HepG2 (cell line): ENCODE measurements around the gene GREM2. TPM values are rescaled to one million over a fixed set of nuclear protein-coding genes. Genes with fewer than 3 reads are reported as not detected.

Experiments used
- ATAC-seq: fragments of 200-7000 bp; cut with Tn5 transposase; 3 replicates; pipeline ENCODE4 v1.9.1; 2020; ENCODE audit warnings: mild to moderate bottlenecking, moderate library complexity
- BruUV-seq: library from RNA; stranded (reverse); fragments of 400-500 nt; replicated peaks from 2 replicates; lab custom pipeline; 2021; lab: Mats Ljungman, UMichigan
- CTCF ChIA-PET: fragments of 300-600 bp; formaldehyde crosslinking; extraction: SDS; loops from one replicate; lab custom pipeline; 2021; ENCODE audit warnings: low total read pairs, inconsistent platforms, low intra/inter-chr PET ratio; lab: Yijun Ruan, JAX
- POLR2A ChIA-PET: fragments of 350-600 bp; sonication (Branson Sonifier 250); formaldehyde crosslinking; loops from one replicate; lab custom pipeline; 2020; ENCODE audit warnings: antibody characterized with exemption, inconsistent platforms; lab: Yijun Ruan, JAX
- DNase-seq: peaks from one replicate; pipeline ENCODE4 v3.0.0-alpha.2; 2015; ENCODE audit warnings: low spot score
- FAIRE-seq: peaks from 3 replicates; lab custom pipeline; 2011; peaks lifted over from hg19 to GRCh38; lab: Jason Lieb, UNC
- H2AFZ ChIP-seq: one replicate; pipeline ENCODE4 v1.6.1; 2011; ENCODE audit warnings: low read length, inconsistent platforms
- H3K27ac ChIP-seq: fragments of 300-600 bp; 3 replicates; pipeline ENCODE4 v1.8.0; 2011; ENCODE audit warnings: mixed run types, mild to moderate bottlenecking, mixed read lengths, low read length, inconsistent platforms; ENCODE audit not compliant: insufficient read depth; ENCODE audit errors: extremely low read length
- H3K27me3 ChIP-seq, 2 experiments: fragments of 200-600 bp in 1 of 2; 2 replicates in 1 of 2; 3 replicates in 1 of 2; pipeline versions ENCODE4 v1.6.0 to v1.8.0; 2011; ENCODE audit warnings: low read length in 2 of 2, mild to moderate bottlenecking in 2 of 2, moderate library complexity in 2 of 2, inconsistent platforms in 1 of 2; ENCODE audit not compliant: insufficient read depth in 2 of 2, control insufficient read depth in 1 of 2
- H3K36me3 ChIP-seq, 2 experiments: fragments of 200-600 bp in 1 of 2; replicated peaks in 1 of 2; 2 replicates in 1 of 2; 3 replicates in 1 of 2; pipeline versions ENCODE4 v1.5.1 to v1.8.0; 2011; ENCODE audit warnings: low read length in 2 of 2, inconsistent platforms in 1 of 2; ENCODE audit not compliant: insufficient read depth in 2 of 2, control insufficient read depth in 1 of 2
- H3K4me1 ChIP-seq: 2 replicates; pipeline ENCODE4 v1.5.1; 2012; ENCODE audit warnings: low read length, inconsistent platforms; ENCODE audit not compliant: insufficient read depth
- H3K4me2 ChIP-seq: 2 replicates; pipeline ENCODE4 v1.6.0; 2011; ENCODE audit warnings: low read depth, low read length, inconsistent platforms
- H3K4me3 ChIP-seq, 3 experiments: fragments of 200-600 bp in 1 of 3; sonication (generic), shearing (Covaris generic) in 1 of 3; replicated peaks in 1 of 3; 2 replicates each; pipeline ENCODE4 v1.5.1; 2011 to 2016; ENCODE audit warnings: low read length in 3 of 3, inconsistent platforms in 2 of 3, low read depth in 2 of 3, mild to moderate bottlenecking in 2 of 3, control low read depth in 1 of 3, mixed read lengths in 1 of 3; ENCODE audit not compliant: insufficient read depth in 1 of 3
- H3K79me2 ChIP-seq: one replicate; pipeline ENCODE4 v1.6.1; 2011; ENCODE audit warnings: low read length, inconsistent platforms; ENCODE audit not compliant: insufficient read depth
- H3K9ac ChIP-seq: 2 replicates; pipeline ENCODE4 v1.6.0; 2011; ENCODE audit warnings: mild to moderate bottlenecking, low read depth, low read length, inconsistent platforms; ENCODE audit not compliant: insufficient read depth
- H3K9me3 ChIP-seq: 2 replicates; pipeline ENCODE4 v1.5.1; 2012; ENCODE audit warnings: mild to moderate bottlenecking, low read length
- H4K20me1 ChIP-seq: 2 replicates; pipeline ENCODE4 v1.6.0; 2011; ENCODE audit warnings: inconsistent platforms, mild to moderate bottlenecking, low read length, moderate library complexity; ENCODE audit not compliant: insufficient read depth
- DBP ChIP-seq: sonication (generic); formaldehyde crosslinking; IDR thresholded peaks from 2 replicates; pipeline ENCODE4 v1.4.0; 2020; ENCODE audit warnings: missing genetic modification reagents; ENCODE audit errors: not compliant biosample characterization
- HMGXB4 ChIP-seq, 2 experiments: sonication (generic) in 1 of 2; formaldehyde crosslinking in 1 of 2; IDR thresholded peaks; 2 replicates each; pipeline versions ENCODE4 v1.4.0 to v1.6.1; 2018 to 2020; ENCODE audit warnings: missing genetic modification reagents in 2 of 2, borderline replicate concordance in 1 of 2, low read depth in 1 of 2, mild to moderate bottlenecking in 1 of 2, missing biosample characterization in 1 of 2
- KLF16 ChIP-seq, 2 experiments: sonication (generic) in 1 of 2; formaldehyde crosslinking in 1 of 2; IDR thresholded peaks; 2 replicates each; pipeline versions ENCODE4 v1.6.1 to v1.8.0; 2016 to 2023; ENCODE audit warnings: missing genetic modification reagents in 2 of 2, missing compliant biosample characterization in 1 of 2
- NCOA1 ChIP-seq: sonication (generic); formaldehyde crosslinking; IDR thresholded peaks from 2 replicates; pipeline ENCODE4 v1.9.0; 2021; ENCODE audit warnings: missing genetic modification reagents
- U2AF2 ChIP-seq: fragments of 200-400 bp; formaldehyde crosslinking; IDR thresholded peaks from 2 replicates; pipeline ENCODE4 v1.6.1; 2017; ENCODE audit warnings: low read depth, mild to moderate bottlenecking, low read length
- ZNF530 ChIP-seq: sonication (generic); formaldehyde crosslinking; IDR thresholded peaks from 2 replicates; pipeline ENCODE4 v1.5.0; 2020; ENCODE audit warnings: low read depth, mild to moderate bottlenecking, missing genetic modification reagents
- ZNF567 ChIP-seq: sonication (generic); formaldehyde crosslinking; IDR thresholded peaks from 2 replicates; pipeline ENCODE4 v1.8.1; 2023; ENCODE audit warnings: mild to moderate bottlenecking, missing genetic modification reagents, borderline replicate concordance
- ZNF605 ChIP-seq: sonication (generic); formaldehyde crosslinking; IDR thresholded peaks from 2 replicates; pipeline ENCODE4 v1.8.0; 2022; ENCODE audit warnings: mild to moderate bottlenecking, missing genetic modification reagents
- ZUFSP ChIP-seq: sonication (generic); formaldehyde crosslinking; IDR thresholded peaks from 2 replicates; pipeline ENCODE4 v1.9.0; 2021; ENCODE audit warnings: missing genetic modification reagents, mild to moderate bottlenecking, borderline replicate concordance
- WGBS: methylation state at CpG from one replicate; pipeline ENCODE4 v1.1.6; 2017; ENCODE audit warnings: low lambda C conversion rate; 5-methylcytosine and 5-hydroxymethylcytosine counted together
- in situ Hi-C: cut with HindIII; loops from 2 replicates; pipeline ENCODE4 v1.10.0; 2017; ENCODE audit warnings: low pct_unique_long_range_greater_than_20kb; ENCODE audit not compliant: extremely low pct_ligation_motif_present
- intact Hi-C: fragments of 100-400 bp; cut with micrococcal nuclease; formaldehyde crosslinking; loops from one replicate; pipeline ENCODE4 v1.10.0; 2022; ENCODE audit not compliant: unreplicated experiment
- polyA plus RNA-seq, 8 experiments: library from polyadenylated mRNA; depleted of rRNA in 3 of 8; stranded (reverse) in 7 of 8; unstranded in 1 of 8; fragments of >200 nt; fragmentation: Illumina TruSeq in 4 of 8; extraction: Trizol in 4 of 8; gene quantifications; 2 replicates each; pipeline versions ENCODE4 v1.2.1 to v1.2.3, GENCODE V29; 2011 to 2016; ENCODE audit warnings: low read depth in 4 of 8, missing spikeins in 1 of 8, mixed read lengths in 1 of 8; ENCODE audit not compliant: insufficient read depth in 1 of 8
- total RNA-seq, 5 experiments: library from RNA; depleted of rRNA; stranded (reverse); fragments of >200 nt; fragmentation: Illumina TruSeq; extraction: Trizol; gene quantifications; 2 replicates each; pipeline ENCODE4 v1.2.3, GENCODE V29; 2016; ENCODE audit warnings: low read depth in 1 of 5

The GREM2 gene
- total and polyA plus RNA-seq, 2 of the 13 experiments (the other 11 are each of a cell fraction or from before 2014, with no cell fraction given), result 0.07 TPM; not detected in 1

GRCh38 chr1:240506176-240506575, 105.8 kb downstream of the GREM2 start:
- 38% methylated on average over 4 of the region's 4 CpGs for WGBS

GRCh38 chr1:240503558-240503957, 108.4 kb downstream of the GREM2 start:
- Histone ChIP-seq H4K20me1 (no peaks in the 10 kb centered on the region), H3K27ac (no peak overlapping the region), H3K27me3 (no peaks in the 10 kb centered on the region), H3K9me3 (no peaks in the 10 kb centered on the region), H3K4me1 (no peaks in the 10 kb centered on the region), H2AFZ (no peak overlapping the region), H3K4me2 (no peak overlapping the region), H3K79me2 (no peaks in the 10 kb centered on the region), H3K9ac (no peak overlapping the region), H3K4me3 (no peak overlapping the region)
- ATAC-seq, result no peak
- WGBS, result 0% methylated on average over 1 of the region's 1 CpG
- BruUV-seq, result no TSS peak
- no peak for FAIRE-seq
- CTCF ChIA-PET, result no interaction called here
- no peak for TF ChIP-seq ZUFSP (CRISPR knock-in tag)
- no peak for TF ChIP-seq KLF16 (CRISPR knock-in tag; IDR thresholded peaks at IDR 0.05)
- TF ChIP-seq ZNF530 (CRISPR knock-in tag), result no peak
- no peak for TF ChIP-seq HMGXB4 (CRISPR knock-in tag; IDR thresholded peaks at IDR 0.05; ENCODE audit: borderline replicate concordance in 1 of 2, low read depth in 1 of 2)
- no peak for TF ChIP-seq NCOA1 (CRISPR knock-in tag)
- no peak for TF ChIP-seq DBP (CRISPR knock-in tag)
- no peak for TF ChIP-seq U2AF2
- TF ChIP-seq, all 625 proteins: peak for 0
- in situ Hi-C loops, result no loop called here
- H3K36me3 ChIP-seq, result no peaks in the 10 kb centered on the region
- DNase-seq, result no peak
- intact Hi-C loops, result no loop called here
- POLR2A ChIA-PET, result no interaction called here

More at GRCh38 chr1:240506176-240506575, 105.8 kb downstream of the GREM2 start:
- Histone ChIP-seq H3K4me1 (no peaks in the 10 kb centered on the region), H2AFZ (no peak overlapping the region), H3K4me3 (no peak overlapping the region), H3K79me2 (no peaks in the 10 kb centered on the region), H4K20me1 (no peaks in the 10 kb centered on the region), H3K27me3 (no peaks in the 10 kb centered on the region), H3K4me2 (no peak overlapping the region), H3K9me3 (no peaks in the 10 kb centered on the region), H3K9ac (no peak overlapping the region), H3K36me3 (no peaks in the 10 kb centered on the region), H3K27ac (no peak overlapping the region)
- ChIA-PET POLR2A (no interaction called here), CTCF (no interaction called here)
- FAIRE-seq (no peak), DNase-seq (no peak), ATAC-seq (no peak)
- in situ Hi-C loops (no loop called here), intact Hi-C loops (no loop called here)
- no TSS peak for BruUV-seq
- TF ChIP-seq ZNF605 (no peak), ZNF567 (no peak)
